22Rv1 (cell line): Measurements from ENCODE around the gene MT3.

Experiments
- H3K27ac ChIP-seq: fragments of 450-650 bp; 2 replicates; pipeline ENCODE4 v1.5.1; 2017
- CTCF ChIP-seq: fragments of 450-650 bp; IDR thresholded peaks from 2 replicates; pipeline ENCODE4 v1.5.1; 2017; ENCODE audit warnings: mild to moderate bottlenecking
- ZFX ChIP-seq: fragments of 450-650 bp; IDR thresholded peaks from 2 replicates; pipeline ENCODE4 v1.6.1; 2017; ENCODE audit warnings: antibody characterized with exemption, borderline replicate concordance

The MT3 gene

DNA sequence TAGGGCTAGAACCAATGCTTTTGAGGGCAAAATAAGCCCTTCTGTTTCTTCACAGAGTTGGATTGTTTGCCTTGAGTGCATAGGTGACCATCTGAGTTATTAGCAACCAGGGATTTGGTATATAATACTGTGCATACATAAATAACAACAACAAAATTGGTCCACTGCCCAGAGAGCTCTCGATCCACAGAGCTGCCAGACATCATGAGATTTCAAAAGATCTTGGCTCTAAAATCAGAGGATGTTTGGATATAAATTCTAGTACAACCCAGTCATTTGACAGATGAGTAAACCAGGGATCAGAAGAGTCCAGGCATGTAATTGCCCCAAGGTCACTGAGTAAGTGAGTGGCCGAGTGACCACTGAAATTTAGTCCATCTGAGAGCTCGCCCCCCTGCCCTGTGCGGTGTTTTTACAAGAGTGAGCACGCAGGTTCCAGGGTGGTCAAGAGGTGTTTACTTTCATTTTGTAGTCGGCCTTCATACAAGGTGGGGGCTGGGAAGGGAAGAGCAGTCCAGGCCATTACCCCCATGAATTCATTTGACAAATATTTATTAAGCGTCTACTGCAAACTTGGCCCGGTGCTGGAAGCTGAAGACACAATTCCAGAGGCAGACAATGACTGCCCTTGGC lies 17.3 kb downstream of the MT3 start:
- TF ChIP-seq ZFX (no peak), CTCF (no peak)
- peak overlapping the region; percentile 68 for H3K27ac ChIP-seq

DNA sequence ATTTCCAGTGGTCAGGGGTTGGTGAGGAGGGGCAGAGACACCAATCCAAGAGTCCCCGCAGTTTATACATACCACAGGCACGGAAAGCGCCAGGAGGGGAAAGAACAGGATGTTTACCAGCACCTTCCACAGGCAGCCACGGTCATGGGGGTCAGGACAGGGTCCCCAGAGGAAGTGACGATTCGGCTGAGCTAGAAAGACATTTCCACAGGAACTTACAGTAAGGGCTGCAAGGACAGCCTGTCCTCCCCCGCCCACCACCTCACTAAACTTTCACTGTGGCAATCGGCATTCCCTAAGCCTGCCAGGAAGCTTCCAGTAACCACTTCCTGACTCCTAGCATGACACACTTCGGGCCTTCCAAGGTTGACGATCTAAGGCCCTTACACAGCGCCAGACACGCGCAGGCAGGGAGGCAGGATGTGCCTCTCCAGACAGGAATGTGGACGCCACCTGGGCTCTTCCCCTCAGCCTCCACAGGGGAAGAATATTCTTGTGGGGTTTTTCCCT lies 17.8 kb downstream of the MT3 start:
- peak overlapping the region; percentile 68 for H3K27ac ChIP-seq
- TF ChIP-seq ZFX = no peak
- no peak for TF ChIP-seq CTCF

DNA sequence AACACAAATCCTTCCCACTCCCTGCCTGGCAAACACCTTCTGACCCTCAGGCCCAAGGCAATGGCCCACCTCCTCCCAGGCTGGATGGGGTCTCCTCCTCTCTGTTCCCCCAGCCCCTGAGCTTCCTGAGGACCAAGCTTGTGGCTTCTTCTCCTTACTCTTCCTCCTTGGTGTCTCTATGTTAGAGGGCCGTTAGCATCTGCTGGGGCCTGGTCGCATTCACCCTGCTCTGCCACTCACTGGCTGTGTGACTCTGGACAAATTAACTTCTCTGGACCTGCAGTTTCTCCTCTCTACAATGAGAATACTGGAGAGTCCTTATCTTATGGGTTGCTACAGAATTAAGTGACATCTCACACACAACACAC lies 18.3 kb downstream of the MT3 start:
- TF ChIP-seq CTCF (no peak), ZFX (no peak)
- peak overlapping the region; percentile 68 for H3K27ac ChIP-seq

DNA sequence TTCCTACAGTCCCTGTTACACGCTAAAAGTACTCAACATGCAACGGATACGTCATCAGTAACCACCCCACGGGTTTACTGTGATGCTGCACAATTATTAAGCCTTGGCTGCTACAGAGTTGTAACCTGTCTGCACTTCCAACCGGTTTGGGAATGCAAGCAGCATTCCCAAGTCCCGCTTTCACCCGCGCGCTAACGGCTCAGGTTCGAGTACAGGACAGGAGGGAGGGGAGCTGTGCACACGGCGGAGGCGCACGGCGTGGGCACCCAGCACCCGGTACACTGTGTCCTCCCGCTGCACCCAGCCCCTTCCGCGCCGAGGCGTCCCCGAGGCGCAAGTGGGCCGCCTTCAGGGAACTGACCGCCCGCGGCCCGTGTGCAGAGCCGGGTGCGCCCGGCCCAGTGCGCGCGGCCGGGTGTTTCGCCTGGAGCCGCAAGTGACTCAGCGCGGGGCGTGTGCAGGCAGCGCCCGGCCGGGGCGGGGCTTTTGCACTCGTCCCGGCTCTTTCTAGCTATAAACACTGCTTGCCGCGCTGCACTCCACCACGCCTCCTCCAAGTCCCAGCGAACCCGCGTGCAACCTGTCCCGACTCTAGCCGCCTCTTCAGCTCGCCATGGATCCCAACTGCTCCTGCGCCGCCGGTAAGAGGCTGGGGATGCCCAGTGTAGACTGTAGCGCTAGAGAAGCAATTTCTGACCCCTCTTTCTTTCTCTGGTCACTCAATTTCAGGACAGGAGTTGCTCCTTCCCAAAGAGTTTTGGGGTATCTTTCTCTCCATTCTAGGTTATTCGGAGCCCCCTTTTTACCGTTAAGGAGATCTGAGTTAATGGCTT lies 18.9 kb downstream of the MT3 start, which contains the start of gene MT2A:
Gene MT2A (plus strand): TSS at position 542 of the 833 bp plus-strand sequence. CDS start 72 bp downstream, at position 614.
- TF ChIP-seq CTCF (peak; percentile 4), ZFX (no peak)
- peak within 1 kb of the TSS; percentile 68 for H3K27ac ChIP-seq

DNA sequence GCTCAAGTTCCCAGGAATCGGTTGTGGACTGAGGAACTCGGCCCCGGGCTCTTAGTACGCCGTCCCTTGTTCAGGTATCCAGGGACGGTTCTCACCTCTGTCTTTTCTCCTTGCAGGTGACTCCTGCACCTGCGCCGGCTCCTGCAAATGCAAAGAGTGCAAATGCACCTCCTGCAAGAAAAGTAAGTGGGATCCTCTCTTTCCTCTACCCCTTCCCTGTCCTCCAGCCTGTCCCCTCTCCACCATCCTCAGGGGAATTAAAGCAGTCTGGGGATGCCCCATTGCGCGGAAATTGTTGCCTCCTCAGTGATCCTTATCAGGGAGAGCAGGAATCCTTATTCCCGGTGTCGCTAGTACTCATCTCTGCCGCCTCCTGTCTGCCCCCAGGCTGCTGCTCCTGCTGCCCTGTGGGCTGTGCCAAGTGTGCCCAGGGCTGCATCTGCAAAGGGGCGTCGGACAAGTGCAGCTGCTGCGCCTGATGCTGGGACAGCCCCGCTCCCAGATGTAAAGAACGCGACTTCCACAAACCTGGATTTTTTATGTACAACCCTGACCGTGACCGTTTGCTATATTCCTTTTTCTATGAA lies 19.6 kb downstream of the MT3 start:
- peak overlapping the region; percentile 68 for H3K27ac ChIP-seq
- TF ChIP-seq ZFX = no peak
- no peak; the same call in 1 of the 2 replicates for TF ChIP-seq CTCF

DNA sequence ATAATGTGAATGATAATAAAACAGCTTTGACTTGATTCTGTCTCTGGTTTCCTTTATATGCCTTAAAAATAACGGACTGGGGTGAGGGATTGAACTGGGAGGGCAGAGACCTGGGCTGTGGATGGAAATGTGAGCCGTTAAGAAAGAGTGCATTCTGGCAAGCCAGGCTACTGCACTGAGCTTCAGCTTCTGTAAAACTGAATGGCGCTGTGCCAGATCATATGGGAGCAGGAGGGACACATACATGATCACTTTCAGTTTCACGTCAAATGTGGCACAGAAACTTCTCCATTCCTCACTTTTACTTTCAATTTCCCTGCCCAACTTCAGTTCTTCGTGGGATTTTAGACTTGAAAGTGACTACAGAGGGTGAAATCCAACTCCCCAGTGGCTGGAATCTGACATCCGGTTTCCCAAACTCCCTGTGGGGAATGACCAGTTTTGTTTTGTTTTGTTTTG lies 20.2 kb downstream of the MT3 start:
- TF ChIP-seq CTCF = no peak
- no peak for TF ChIP-seq ZFX
- H3K27ac ChIP-seq = peak overlapping the region; percentile 68
